ENCODE measurements around the gene DGKD.

DGKD gene

DNA sequence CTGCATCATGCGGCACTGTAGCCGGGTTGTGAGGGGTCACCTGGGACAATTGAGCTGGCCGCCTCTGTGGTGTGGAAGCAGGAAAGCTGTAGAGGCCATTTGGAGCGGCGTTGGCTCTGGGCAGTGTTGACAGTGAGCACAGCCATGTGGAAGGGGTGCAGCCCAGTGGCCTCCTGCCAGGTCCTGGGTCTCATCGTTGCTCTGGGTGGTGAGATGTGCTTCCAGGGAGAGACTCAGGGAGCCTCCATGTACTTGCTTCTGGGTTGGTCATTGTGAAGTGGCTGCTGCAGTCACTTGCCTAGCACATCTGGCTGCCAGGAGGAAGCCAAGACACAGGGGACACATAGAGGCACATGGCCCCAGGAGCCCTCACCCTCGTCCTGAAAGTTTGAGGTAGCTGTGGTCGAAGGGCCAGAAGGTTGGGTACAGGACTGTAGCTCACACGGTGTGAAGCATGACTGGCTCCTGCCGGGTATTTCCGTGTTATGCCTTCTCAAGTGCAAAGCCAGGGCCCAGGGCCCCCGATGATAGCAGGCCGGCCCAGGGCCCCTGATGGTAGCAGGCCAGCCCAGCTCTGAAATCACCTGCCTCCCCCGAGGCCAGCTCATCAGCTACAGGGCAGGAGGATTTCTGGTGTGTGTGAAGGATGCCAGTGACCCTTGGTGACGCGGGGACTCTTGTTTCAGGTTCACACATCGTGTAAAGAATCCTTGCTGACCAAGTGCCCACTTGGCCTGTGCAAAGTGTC lies 82.6 kb downstream of the DGKD start:
- TF ChIP-seq RARB (CRISPR knock-in tag; IDR thresholded peaks at IDR 0.05) (no peak), GLIS3 (CRISPR knock-in tag; IDR thresholded peaks at IDR 0.05) (no peak), ZFP3 (CRISPR knock-in tag; IDR thresholded peaks at IDR 0.05) (no peak), CSDC2 (CRISPR knock-in tag; IDR thresholded peaks at IDR 0.05) (no peak), ZNF8 (CRISPR knock-in tag; IDR thresholded peaks at IDR 0.05) (no peak), PPARA (CRISPR knock-in tag; IDR thresholded peaks at IDR 0.05; ENCODE audit: borderline replicate concordance) (no peak), POU6F1 (CRISPR knock-in tag; IDR thresholded peaks at IDR 0.05; ENCODE audit: borderline replicate concordance, low read depth) (no peak), ZNF70 (CRISPR knock-in tag; IDR thresholded peaks at IDR 0.05) (no peak), OSR1 (CRISPR knock-in tag; IDR thresholded peaks at IDR 0.05) (no peak), TCF4 (CRISPR knock-in tag; IDR thresholded peaks at IDR 0.05; ENCODE audit: borderline replicate concordance) (no peak), ISL1 (CRISPR knock-in tag; IDR thresholded peaks at IDR 0.05) (no peak), SNAI2 (CRISPR knock-in tag; IDR thresholded peaks at IDR 0.05) (no peak)
- TF ChIP-seq, protein P1, sequence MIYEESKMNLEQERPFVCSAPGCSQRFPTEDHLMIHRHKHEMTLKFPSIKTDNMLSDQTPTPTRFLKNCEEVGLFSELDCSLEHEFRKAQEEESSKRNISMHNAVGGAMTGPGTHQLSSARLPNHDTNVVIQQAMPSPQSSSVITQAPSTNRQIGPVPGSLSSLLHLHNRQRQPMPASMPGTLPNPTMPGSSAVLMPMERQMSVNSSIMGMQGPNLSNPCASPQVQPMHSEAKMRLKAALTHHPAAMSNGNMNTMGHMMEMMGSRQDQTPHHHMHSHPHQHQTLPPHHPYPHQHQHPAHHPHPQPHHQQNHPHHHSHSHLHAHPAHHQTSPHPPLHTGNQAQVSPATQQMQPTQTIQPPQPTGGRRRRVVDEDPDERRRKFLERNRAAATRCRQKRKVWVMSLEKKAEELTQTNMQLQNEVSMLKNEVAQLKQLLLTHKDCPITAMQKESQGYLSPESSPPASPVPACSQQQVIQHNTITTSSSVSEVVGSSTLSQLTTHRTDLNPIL (CRISPR knock-in tag; IDR thresholded peaks at IDR 0.05; ENCODE audit: low read depth), result no peak
- TF ChIP-seq, protein P2, sequence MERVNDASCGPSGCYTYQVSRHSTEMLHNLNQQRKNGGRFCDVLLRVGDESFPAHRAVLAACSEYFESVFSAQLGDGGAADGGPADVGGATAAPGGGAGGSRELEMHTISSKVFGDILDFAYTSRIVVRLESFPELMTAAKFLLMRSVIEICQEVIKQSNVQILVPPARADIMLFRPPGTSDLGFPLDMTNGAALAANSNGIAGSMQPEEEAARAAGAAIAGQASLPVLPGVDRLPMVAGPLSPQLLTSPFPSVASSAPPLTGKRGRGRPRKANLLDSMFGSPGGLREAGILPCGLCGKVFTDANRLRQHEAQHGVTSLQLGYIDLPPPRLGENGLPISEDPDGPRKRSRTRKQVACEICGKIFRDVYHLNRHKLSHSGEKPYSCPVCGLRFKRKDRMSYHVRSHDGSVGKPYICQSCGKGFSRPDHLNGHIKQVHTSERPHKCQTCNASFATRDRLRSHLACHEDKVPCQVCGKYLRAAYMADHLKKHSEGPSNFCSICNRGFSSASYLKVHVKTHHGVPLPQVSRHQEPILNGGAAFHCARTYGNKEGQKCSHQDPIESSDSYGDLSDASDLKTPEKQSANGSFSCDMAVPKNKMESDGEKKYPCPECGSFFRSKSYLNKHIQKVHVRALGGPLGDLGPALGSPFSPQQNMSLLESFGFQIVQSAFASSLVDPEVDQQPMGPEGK (CRISPR knock-in tag; IDR thresholded peaks at IDR 0.05; ENCODE audit: borderline replicate concordance), result no peak
- no peak for ATAC-seq

- TF ChIP-seq ARNTL (CRISPR knock-in tag; IDR thresholded peaks at IDR 0.05; ENCODE audit: borderline replicate concordance, low read depth) (no peak), RARB (CRISPR knock-in tag; IDR thresholded peaks at IDR 0.05) (no peak), ZNF565 (CRISPR knock-in tag; conservative IDR thresholded peaks at IDR 0.05; ENCODE audit: low read depth) (no peak)
Observed at GRCh38 chr2:233437439-233437955, 83.2 kb downstream of the DGKD start.

GRCh38 chr2:233438573-233439147 lies 84.4 kb downstream of the DGKD start:
- TF ChIP-seq, protein P3, sequence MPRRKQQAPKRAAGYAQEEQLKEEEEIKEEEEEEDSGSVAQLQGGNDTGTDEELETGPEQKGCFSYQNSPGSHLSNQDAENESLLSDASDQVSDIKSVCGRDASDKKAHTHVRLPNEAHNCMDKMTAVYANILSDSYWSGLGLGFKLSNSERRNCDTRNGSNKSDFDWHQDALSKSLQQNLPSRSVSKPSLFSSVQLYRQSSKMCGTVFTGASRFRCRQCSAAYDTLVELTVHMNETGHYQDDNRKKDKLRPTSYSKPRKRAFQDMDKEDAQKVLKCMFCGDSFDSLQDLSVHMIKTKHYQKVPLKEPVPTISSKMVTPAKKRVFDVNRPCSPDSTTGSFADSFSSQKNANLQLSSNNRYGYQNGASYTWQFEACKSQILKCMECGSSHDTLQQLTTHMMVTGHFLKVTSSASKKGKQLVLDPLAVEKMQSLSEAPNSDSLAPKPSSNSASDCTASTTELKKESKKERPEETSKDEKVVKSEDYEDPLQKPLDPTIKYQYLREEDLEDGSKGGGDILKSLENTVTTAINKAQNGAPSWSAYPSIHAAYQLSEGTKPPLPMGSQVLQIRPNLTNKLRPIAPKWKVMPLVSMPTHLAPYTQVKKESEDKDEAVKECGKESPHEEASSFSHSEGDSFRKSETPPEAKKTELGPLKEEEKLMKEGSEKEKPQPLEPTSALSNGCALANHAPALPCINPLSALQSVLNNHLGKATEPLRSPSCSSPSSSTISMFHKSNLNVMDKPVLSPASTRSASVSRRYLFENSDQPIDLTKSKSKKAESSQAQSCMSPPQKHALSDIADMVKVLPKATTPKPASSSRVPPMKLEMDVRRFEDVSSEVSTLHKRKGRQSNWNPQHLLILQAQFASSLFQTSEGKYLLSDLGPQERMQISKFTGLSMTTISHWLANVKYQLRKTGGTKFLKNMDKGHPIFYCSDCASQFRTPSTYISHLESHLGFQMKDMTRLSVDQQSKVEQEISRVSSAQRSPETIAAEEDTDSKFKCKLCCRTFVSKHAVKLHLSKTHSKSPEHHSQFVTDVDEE (CRISPR knock-in tag; IDR thresholded peaks at IDR 0.05), result no peak
- no peak for TF ChIP-seq OSR1 (CRISPR knock-in tag; IDR thresholded peaks at IDR 0.05)
- no peak for TF ChIP-seq RARB (CRISPR knock-in tag; IDR thresholded peaks at IDR 0.05)
- ATAC-seq, result no peak

More at GRCh38 chr2:233437439-233437955, 83.2 kb downstream of the DGKD start:
- ATAC-seq, result no peak

GRCh38 chr2:233439191-233439590 lies 84.9 kb downstream of the DGKD start:
- TF ChIP-seq SNAI2 (CRISPR knock-in tag; IDR thresholded peaks at IDR 0.05) (no peak), ARNTL (CRISPR knock-in tag; IDR thresholded peaks at IDR 0.05; ENCODE audit: borderline replicate concordance, low read depth) (no peak), GLIS3 (CRISPR knock-in tag; IDR thresholded peaks at IDR 0.05) (no peak), CSDC2 (CRISPR knock-in tag; IDR thresholded peaks at IDR 0.05) (no peak), ZNF8 (CRISPR knock-in tag; IDR thresholded peaks at IDR 0.05) (no peak), OSR1 (CRISPR knock-in tag; IDR thresholded peaks at IDR 0.05) (no peak), ZNF70 (CRISPR knock-in tag; IDR thresholded peaks at IDR 0.05) (no peak), ISL1 (CRISPR knock-in tag; IDR thresholded peaks at IDR 0.05) (no peak), TCF4 (CRISPR knock-in tag; IDR thresholded peaks at IDR 0.05; ENCODE audit: borderline replicate concordance) (no peak)
- TF ChIP-seq, protein P3 (CRISPR knock-in tag; IDR thresholded peaks at IDR 0.05), result no peak
- ATAC-seq, result no peak; the same call in 2 of the 3 replicates

Data from SK-N-SH treated with all-trans-retinoic acid at 6 μM for 48 hours (cell line).